HG03521 (cell line): ENCODE results near the gene MUC5B.

ENCODE experiments used
- ATAC-seq: cut with Tn5 transposase; IDR thresholded peaks from one replicate; pipeline ENCODE4 v1.9.1; 2021; ENCODE audit warnings: mild to moderate bottlenecking, moderate library complexity; ENCODE audit not compliant: unreplicated experiment

Gene MUC5B

GRCh38 chr11:1295086-1295485 is 72.2 kb downstream of the MUC5B start:
- no peak for ATAC-seq

- no peak for ATAC-seq
These were observed 72.7 kb downstream of the MUC5B start for GRCh38 chr11:1295591-1295990.

GRCh38 chr11:1296287-1296686 is 73.4 kb downstream of the MUC5B start:
- no peak for ATAC-seq

- ATAC-seq = no peak
These were observed 74.2 kb downstream of the MUC5B start for GRCh38 chr11:1297011-1297575.

- ATAC-seq = no peak
These were observed 75.0 kb downstream of the MUC5B start for GRCh38 chr11:1297576-1298473.

GRCh38 chr11:1298695-1299492 is 76.0 kb downstream of the MUC5B start:
- ATAC-seq = no peak

GRCh38 chr11:1299621-1300020 is 76.8 kb downstream of the MUC5B start:
- ATAC-seq = no peak

- ATAC-seq = no peak
These were observed 77.3 kb downstream of the MUC5B start for GRCh38 chr11:1300121-1300520.

- no peak for ATAC-seq
These were observed 77.8 kb downstream of the MUC5B start for GRCh38 chr11:1300569-1301187.

- ATAC-seq = no peak
These were observed 78.5 kb downstream of the MUC5B start for GRCh38 chr11:1301220-1302000.

GRCh38 chr11:1302041-1302460 is 79.2 kb downstream of the MUC5B start:
- ATAC-seq = no peak

GRCh38 chr11:1302461-1303125 is 79.7 kb downstream of the MUC5B start:
- no peak for ATAC-seq

GRCh38 chr11:1303126-1303821 is 80.4 kb downstream of the MUC5B start:
- no peak for ATAC-seq

- no peak for ATAC-seq
These were observed 81.1 kb downstream of the MUC5B start for GRCh38 chr11:1303973-1304372.

- no peak for ATAC-seq
These were observed 81.5 kb downstream of the MUC5B start for GRCh38 chr11:1304380-1304779.

- ATAC-seq = no peak
These were observed 82.2 kb downstream of the MUC5B start for GRCh38 chr11:1305063-1305495.

- no peak for ATAC-seq
These were observed 82.7 kb downstream of the MUC5B start for GRCh38 chr11:1305501-1306056.

- ATAC-seq = no peak
These were observed 83.6 kb downstream of the MUC5B start for GRCh38 chr11:1306186-1307162.
